Gastrocnemius medialis (tissue), 4 donors: Measurements from ENCODE around the gene KCNB1. TPM values are rescaled to one million over a fixed set of nuclear protein-coding genes. Genes with fewer than 3 reads are reported as not detected.

ENCODE experiments used
- ATAC-seq, 2 donors: fragments of 150-250 bp; one replicate each; pipeline ENCODE4 v1.9.1; 2016
- DNase-seq, 2 donors: peaks; one replicate each; pipeline ENCODE4 v3.0.0-alpha.2; 2019
- H3K27ac ChIP-seq, 4 donors: fragments of 200-600 bp; sonication (generic); 1 replicate in 1 of 4; 2 replicates in 3 of 4; pipeline ENCODE4 v1.5.1; 2016 to 2018; ENCODE audit warnings: mild to moderate bottlenecking in 2 of 4, moderate library complexity in 1 of 4
- H3K27me3 ChIP-seq, 3 donors: fragments of 200-600 bp; sonication (generic) in 2 of 3; 1 replicate in 1 of 3; 2 replicates in 2 of 3; pipeline versions ENCODE4 v1.5.1 to v1.6.0; 2016 to 2019; ENCODE audit warnings: mild to moderate bottlenecking in 1 of 3, moderate library complexity in 1 of 3
- H3K36me3 ChIP-seq, 2 donors: fragments of 200-600 bp; sonication (generic) in 1 of 2; one replicate each; pipeline ENCODE4 v1.5.1; 2017 to 2018
- H3K4me1 ChIP-seq, 2 donors: fragments of 200-600 bp; sonication (generic) in 1 of 2; one replicate each; pipeline ENCODE4 v1.5.1; 2016 to 2017; ENCODE audit warnings: mild to moderate bottlenecking in 2 of 2
- H3K4me3 ChIP-seq, 4 donors: fragments of 200-600 bp; sonication (generic) in 3 of 4; 1 replicate in 1 of 4; 2 replicates in 3 of 4; pipeline ENCODE4 v1.5.1; 2016 to 2019; ENCODE audit warnings: mild to moderate bottlenecking in 2 of 4
- H3K9me3 ChIP-seq, 3 donors: fragments of 200-600 bp; sonication (generic) in 2 of 3; 1 replicate in 1 of 3; 2 replicates in 2 of 3; pipeline ENCODE4 v1.5.1; 2016 to 2019
- CTCF ChIP-seq, 5 experiments: fragments of 450-650 bp in 3 of 5; fragments of 200-600 bp in 2 of 5; sonication (generic) in 2 of 5; IDR thresholded peaks in 4 of 5; conservative IDR thresholded peaks in 1 of 5; 1 replicate in 4 of 5; 2 replicates in 1 of 5; pipeline ENCODE4 v1.5.1; 2016 to 2019; ENCODE audit warnings: antibody characterized with exemption in 5 of 5, mild to moderate bottlenecking in 3 of 5, moderate library complexity in 3 of 5
- POLR2A ChIP-seq, 2 donors: fragments of 450-650 bp; IDR thresholded peaks; one replicate each; pipeline ENCODE4 v1.6.1; 2017; ENCODE audit warnings: antibody characterized with exemption in 2 of 2, mild to moderate bottlenecking in 2 of 2, moderate library complexity in 2 of 2
- in situ Hi-C, 4 donors: fragments of 200-750 bp; cut with MboI; loops; one replicate each; pipeline versions ENCODE4 v1.15.0 to v1.8.0; 2017; ENCODE audit warnings: low sequenced_read_pairs in 4 of 4
- intact Hi-C: fragments of 100-400 bp; cut with DNase I; formaldehyde crosslinking; loops from one replicate; pipeline ENCODE4 v1.15.1; 2023; ENCODE audit warnings: low total_unique reads
- total RNA-seq, 4 donors: library from RNA; depleted of rRNA; stranded (reverse); fragments of >200 nt; gene quantifications; one replicate each; pipeline versions ENCODE4 v1.1.0 to v1.2.3, GENCODE V29; 2016

Gene KCNB1
- total RNA-seq, 4 donors from 2014 or later = 6.6 to 34.7 (median 9.4) TPM

GRCh38 chr20:49432550-49432949, 49.9 kb downstream of the KCNB1 start:
- in situ Hi-C loops (no loop called here), intact Hi-C loops (no loop called here)
- no peaks in the 10 kb centered on the region for H3K36me3 ChIP-seq
- H3K9me3 ChIP-seq = no peaks in the 10 kb centered on the region
- DNase-seq = no peak
- no peak overlapping the region for H3K27ac ChIP-seq
- TF ChIP-seq POLR2A (IDR thresholded peaks at IDR 0.05) (no peak), CTCF (IDR thresholded peaks at IDR 0.05 in 4 of 5, conservative IDR thresholded peaks at IDR 0.05 in 1 of 5) (no peak)
- no peak overlapping the region for H3K4me3 ChIP-seq
- ATAC-seq = no peak
- peaks cover 7 to 12% of the 10 kb centered on the region in 2 donors for H3K4me1 ChIP-seq
- H3K27me3 ChIP-seq = no peaks in the 10 kb centered on the region

GRCh38 chr20:49431329-49431728, 51.1 kb downstream of the KCNB1 start:
- no peak for TF ChIP-seq POLR2A (IDR thresholded peaks at IDR 0.05)
- no peak for TF ChIP-seq CTCF (IDR thresholded peaks at IDR 0.05 in 4 of 5, conservative IDR thresholded peaks at IDR 0.05 in 1 of 5)

GRCh38 chr20:49430320-49430719, 52.1 kb downstream of the KCNB1 start:
- in situ Hi-C loops = no loop called here
- Histone ChIP-seq H3K9me3 (no peaks in the 10 kb centered on the region), H3K4me1 (peaks cover 17 to 18% of the 10 kb centered on the region in 2 donors)

More at GRCh38 chr20:49431329-49431728, 51.1 kb downstream of the KCNB1 start:
- no peak overlapping the region for H3K4me3 ChIP-seq
- no peaks in the 10 kb centered on the region for H3K27me3 ChIP-seq
- no peaks in the 10 kb centered on the region for H3K9me3 ChIP-seq
- ATAC-seq (no peak), DNase-seq (no peak)
- H3K27ac ChIP-seq = no peak overlapping the region
- intact Hi-C loops (no loop called here), in situ Hi-C loops (no loop called here)
- H3K36me3 ChIP-seq = no peaks in the 10 kb centered on the region
- H3K4me1 ChIP-seq = peaks cover 17 to 18% of the 10 kb centered on the region in 2 donors

GRCh38 chr20:49427751-49428518, 54.5 kb downstream of the KCNB1 start:
- Histone ChIP-seq H3K27ac (peak overlapping the region; percentile 63 to 83 (median 68)), H3K36me3 (no peaks in the 10 kb centered on the region), H3K9me3 (no peaks in the 10 kb centered on the region), H3K4me3 (peak overlapping the region in 1 of 4 donors; percentile 1), H3K27me3 (no peaks in the 10 kb centered on the region), H3K4me1 (peaks cover 31 to 35% of the 10 kb centered on the region in 2 donors)
- DNase-seq = peak in 1 of 2 donors; percentile 36
- TF ChIP-seq CTCF (IDR thresholded peaks at IDR 0.05 in 4 of 5, conservative IDR thresholded peaks at IDR 0.05 in 1 of 5) = no peak
- TF ChIP-seq POLR2A (IDR thresholded peaks at IDR 0.05) = no peak
- intact Hi-C loops (no loop called here), in situ Hi-C loops (no loop called here)
- peak; percentile 45 to 54 for ATAC-seq

More at GRCh38 chr20:49430320-49430719, 52.1 kb downstream of the KCNB1 start:
- TF ChIP-seq CTCF (IDR thresholded peaks at IDR 0.05 in 4 of 5, conservative IDR thresholded peaks at IDR 0.05 in 1 of 5) (no peak), POLR2A (IDR thresholded peaks at IDR 0.05) (no peak)
- Histone ChIP-seq H3K4me3 (no peak overlapping the region), H3K27me3 (no peaks in the 10 kb centered on the region), H3K36me3 (no peaks in the 10 kb centered on the region), H3K27ac (no peak overlapping the region)
- ATAC-seq (no peak), DNase-seq (no peak)
- intact Hi-C loops = no loop called here
